Measurements from ENCODE around the gene ANP32B.

Gene ANP32B

GRCh38 chr9:98020476-98021145, 37.5 kb downstream of the ANP32B start:
- H3K4me2 ChIP-seq (ENCODE audit: low read length) = no peak overlapping the region
- H3K27me3 ChIP-seq (ENCODE audit: control insufficient read depth, insufficient read depth, low read length) = no peaks in the 10 kb centered on the region
- no peak overlapping the region for H3K4me3 ChIP-seq (ENCODE audit: low read depth, low read length)
- no peak for TF ChIP-seq CTCF (IDR thresholded peaks at IDR 0.05)
- H3K36me3 ChIP-seq (ENCODE audit: control insufficient read depth, insufficient read depth, low read length) = no peaks in the 10 kb centered on the region
- no peaks in the 10 kb centered on the region for H3K4me1 ChIP-seq
- no peak overlapping the region for H2AFZ ChIP-seq
- no peak overlapping the region for H3K27ac ChIP-seq
- H3K79me2 ChIP-seq = no peaks in the 10 kb centered on the region
- H3K9me3 ChIP-seq (ENCODE audit: control insufficient read depth, low read length) = no peaks in the 10 kb centered on the region
- H3K9ac ChIP-seq = no peak overlapping the region

- H3K4me2 ChIP-seq (ENCODE audit: low read length) = no peak overlapping the region
- H3K79me2 ChIP-seq = no peaks in the 10 kb centered on the region
- no peak overlapping the region for H2AFZ ChIP-seq
- no peak overlapping the region for H3K27ac ChIP-seq
- H3K9ac ChIP-seq = no peak overlapping the region
- no peaks in the 10 kb centered on the region for H3K9me3 ChIP-seq (ENCODE audit: control insufficient read depth, low read length)
- no peaks in the 10 kb centered on the region for H3K4me1 ChIP-seq
- TF ChIP-seq CTCF (IDR thresholded peaks at IDR 0.05) = no peak
- no peak overlapping the region for H3K4me3 ChIP-seq (ENCODE audit: low read depth, low read length)
- H3K36me3 ChIP-seq (ENCODE audit: control insufficient read depth, insufficient read depth, low read length) = no peaks in the 10 kb centered on the region
- H3K27me3 ChIP-seq (ENCODE audit: control insufficient read depth, insufficient read depth, low read length) = no peaks in the 10 kb centered on the region
Observed at GRCh38 chr9:98021306-98022040, 38.3 kb downstream of the ANP32B start.

- Histone ChIP-seq H3K27me3 (ENCODE audit: control insufficient read depth, insufficient read depth, low read length) (no peaks in the 10 kb centered on the region), H3K4me1 (no peaks in the 10 kb centered on the region), H3K27ac (no peak overlapping the region), H3K4me2 (ENCODE audit: low read length) (no peak overlapping the region), H2AFZ (no peak overlapping the region), H3K9ac (no peak overlapping the region), H3K9me3 (ENCODE audit: control insufficient read depth, low read length) (no peaks in the 10 kb centered on the region), H3K4me3 (ENCODE audit: low read depth, low read length) (no peak overlapping the region), H3K36me3 (ENCODE audit: control insufficient read depth, insufficient read depth, low read length) (no peaks in the 10 kb centered on the region), H3K79me2 (no peaks in the 10 kb centered on the region)
- TF ChIP-seq CTCF (IDR thresholded peaks at IDR 0.05) = no peak
Observed at GRCh38 chr9:98022447-98022846, 39.3 kb downstream of the ANP32B start.

GRCh38 chr9:98024702-98025101, 41.6 kb downstream of the ANP32B start:
- Histone ChIP-seq H3K4me2 (ENCODE audit: low read length) (no peak overlapping the region), H3K79me2 (no peaks in the 10 kb centered on the region), H3K27me3 (ENCODE audit: control insufficient read depth, insufficient read depth, low read length) (no peaks in the 10 kb centered on the region), H3K9me3 (ENCODE audit: control insufficient read depth, low read length) (no peaks in the 10 kb centered on the region), H3K9ac (no peak overlapping the region), H3K36me3 (ENCODE audit: control insufficient read depth, insufficient read depth, low read length) (no peaks in the 10 kb centered on the region), H3K4me3 (ENCODE audit: low read depth, low read length) (no peak overlapping the region), H2AFZ (no peak overlapping the region), H3K27ac (no peak overlapping the region), H3K4me1 (no peaks in the 10 kb centered on the region)
- TF ChIP-seq CTCF (IDR thresholded peaks at IDR 0.05) = no peak

All from parathyroid adenoma (tissue), 2 donors.